K562 (cell line): ENCODE measurements around the gene P3H4. TPM values are rescaled to one million over a fixed set of nuclear protein-coding genes. Genes with fewer than 3 reads are reported as not detected.
A peak's percentile ranks its signal among the peaks of the same experiment; 100 is the strongest.

Experiments used
- BRF1 ChIP-seq: IDR thresholded peaks from 3 replicates; pipeline ENCODE4 v1.6.1; 2011; ENCODE audit warnings: borderline replicate concordance, mild to moderate bottlenecking; ENCODE audit not compliant: insufficient read length; ENCODE audit errors: extremely low read depth
- NR2C1 ChIP-seq, 2 experiments: fragments of 450-650 bp; IDR thresholded peaks; 2 replicates each; pipeline ENCODE4 v1.6.1; 2017; ENCODE audit warnings: mild to moderate bottlenecking in 2 of 2, antibody characterized with exemption in 1 of 2, inconsistent platforms in 1 of 2, missing compliant biosample characterization in 1 of 2, missing genetic modification characterization in 1 of 2
- ZNF766 ChIP-seq: fragments of 200-800 bp; sonication (Bioruptor generic); conservative IDR thresholded peaks from 2 replicates; pipeline ENCODE4 v1.6.1; 2016; ENCODE audit warnings: missing genetic modification characterization, missing compliant biosample characterization
- polyA plus RNA-seq, 8 experiments: library from polyadenylated mRNA; depleted of rRNA in 4 of 8; stranded (reverse) in 5 of 8; unstranded in 3 of 8; fragments of >200 nt; fragmentation: Nextera tagmentation in 2 of 8; fragmentation: Illumina TruSeq in 1 of 8; extraction: Ambion mirVana in 2 of 8; extraction: Trizol in 1 of 8; gene quantifications; 2 replicates each; pipeline versions ENCODE4 v1.2.1 to v1.2.3, GENCODE V29; 2011 to 2014; ENCODE audit warnings: inconsistent platforms in 1 of 8, missing spikeins in 1 of 8
- total RNA-seq, 7 experiments: library from RNA; depleted of rRNA in 6 of 7; stranded (reverse); fragments of >200 nt in 6 of 7; fragmentation: Illumina TruSeq in 2 of 7; extraction: Trizol in 2 of 7; gene quantifications; 2 replicates each; pipeline versions ENCODE4 v1.2.1 to v1.2.3, GENCODE V29; 2011 to 2021; ENCODE audit warnings: low replicate concordance in 1 of 7
- TF ChIP-seq, protein P1 (sequence below), 3 experiments: fragments of 200-800 bp in 1 of 3; fragments of 250-450 bp in 1 of 3; fragments of 450-650 bp in 1 of 3; sonication (Bioruptor Pico) in 1 of 3; sonication (Bioruptor generic) in 1 of 3; formaldehyde crosslinking in 1 of 3; IDR thresholded peaks; 2 replicates each; pipeline versions ENCODE4 v1.6.1 to v1.8.0; 2016 to 2022; ENCODE audit warnings: mild to moderate bottlenecking in 2 of 3, missing genetic modification characterization in 2 of 3, missing compliant biosample characterization in 1 of 3, moderate library complexity in 1 of 3
- TF ChIP-seq, protein P2 (sequence below): fragments of 450-650 bp; formaldehyde crosslinking; IDR thresholded peaks from 2 replicates; pipeline ENCODE4 v1.4.0; 2022; ENCODE audit warnings: mild to moderate bottlenecking, moderate library complexity
- TF ChIP-seq, protein P3 (sequence below): IDR thresholded peaks from 2 replicates; pipeline ENCODE4 v1.6.1; 2012; ENCODE audit warnings: low read depth, low read length, improper control_type of control experiment, borderline replicate concordance
- TF ChIP-seq, protein P4 (sequence below): fragments of 200-600 bp; sonication (generic); IDR thresholded peaks from one replicate; pipeline ENCODE4 v1.6.1; 2012; ENCODE audit warnings: mild to moderate bottlenecking, low read depth, low read length, inconsistent platforms

The P3H4 gene
- total and polyA plus RNA-seq, 9 of the 15 experiments (the other 6 are each of a cell fraction or from before 2014, with no cell fraction given), result 0.10 to 3.7 (median 1.0) TPM

DNA sequence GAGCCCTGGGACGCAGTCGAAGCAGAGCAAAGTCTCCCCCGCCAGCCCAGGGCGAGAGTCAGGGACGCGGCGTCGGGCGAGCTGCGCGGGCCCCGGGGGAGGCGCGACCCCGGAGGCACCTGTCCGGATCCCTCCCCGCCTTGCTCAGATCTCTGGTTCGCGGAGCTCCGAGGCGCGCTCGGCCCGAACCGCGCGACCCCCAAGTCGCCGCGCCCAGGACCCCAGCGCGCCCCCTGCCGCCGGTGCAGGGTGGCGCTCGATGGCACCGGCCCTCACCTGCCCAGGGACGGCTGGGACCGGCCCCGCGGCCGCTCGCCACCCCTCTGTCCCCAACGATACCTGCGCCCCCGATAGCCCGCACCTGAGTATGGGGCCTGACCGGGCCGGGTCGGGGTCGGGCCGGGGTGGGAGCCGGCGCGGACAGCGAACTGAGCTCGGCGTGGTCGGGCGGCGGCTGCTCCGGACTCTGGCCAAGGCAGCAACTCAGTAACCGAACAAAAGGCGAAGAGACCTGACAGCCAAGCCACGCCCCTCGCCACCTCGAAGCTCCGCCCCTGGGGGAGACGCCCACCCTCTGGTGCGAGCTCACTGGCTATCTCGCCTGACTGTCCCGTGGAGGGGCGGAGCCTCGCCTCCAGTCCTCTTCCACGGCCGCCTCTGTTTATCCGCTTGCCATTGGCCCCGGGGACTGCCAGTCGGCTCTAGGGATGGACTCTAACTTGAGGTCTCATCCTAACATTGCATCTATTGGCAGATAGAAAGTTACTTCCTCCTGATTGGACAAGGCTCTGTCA lies 25.3 kb downstream of the P3H4 start, which contains the start of gene JUP (continued):
- TF ChIP-seq, protein P1, sequence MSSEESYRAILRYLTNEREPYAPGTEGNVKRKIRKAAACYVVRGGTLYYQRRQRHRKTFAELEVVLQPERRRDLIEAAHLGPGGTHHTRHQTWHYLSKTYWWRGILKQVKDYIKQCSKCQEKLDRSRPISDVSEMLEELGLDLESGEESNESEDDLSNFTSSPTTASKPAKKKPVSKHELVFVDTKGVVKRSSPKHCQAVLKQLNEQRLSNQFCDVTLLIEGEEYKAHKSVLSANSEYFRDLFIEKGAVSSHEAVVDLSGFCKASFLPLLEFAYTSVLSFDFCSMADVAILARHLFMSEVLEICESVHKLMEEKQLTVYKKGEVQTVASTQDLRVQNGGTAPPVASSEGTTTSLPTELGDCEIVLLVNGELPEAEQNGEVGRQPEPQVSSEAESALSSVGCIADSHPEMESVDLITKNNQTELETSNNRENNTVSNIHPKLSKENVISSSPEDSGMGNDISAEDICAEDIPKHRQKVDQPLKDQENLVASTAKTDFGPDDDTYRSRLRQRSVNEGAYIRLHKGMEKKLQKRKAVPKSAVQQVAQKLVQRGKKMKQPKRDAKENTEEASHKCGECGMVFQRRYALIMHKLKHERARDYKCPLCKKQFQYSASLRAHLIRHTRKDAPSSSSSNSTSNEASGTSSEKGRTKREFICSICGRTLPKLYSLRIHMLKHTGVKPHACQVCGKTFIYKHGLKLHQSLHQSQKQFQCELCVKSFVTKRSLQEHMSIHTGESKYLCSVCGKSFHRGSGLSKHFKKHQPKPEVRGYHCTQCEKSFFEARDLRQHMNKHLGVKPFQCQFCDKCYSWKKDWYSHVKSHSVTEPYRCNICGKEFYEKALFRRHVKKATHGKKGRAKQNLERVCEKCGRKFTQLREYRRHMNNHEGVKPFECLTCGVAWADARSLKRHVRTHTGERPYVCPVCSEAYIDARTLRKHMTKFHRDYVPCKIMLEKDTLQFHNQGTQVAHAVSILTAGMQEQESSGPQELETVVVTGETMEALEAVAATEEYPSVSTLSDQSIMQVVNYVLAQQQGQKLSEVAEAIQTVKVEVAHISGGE (CRISPR knock-in tag; IDR thresholded peaks at IDR 0.05), result no peak
- TF ChIP-seq ZNF766 (0 out of 2 replicates have a peak, but pooled peaks have one; percentile 38), BRF1 (no peak), NR2C1 (IDR thresholded peaks at IDR 0.05) (no peak), NR2C1 (tag; IDR thresholded peaks at IDR 0.05) (no peak)
- TF ChIP-seq, protein P2, sequence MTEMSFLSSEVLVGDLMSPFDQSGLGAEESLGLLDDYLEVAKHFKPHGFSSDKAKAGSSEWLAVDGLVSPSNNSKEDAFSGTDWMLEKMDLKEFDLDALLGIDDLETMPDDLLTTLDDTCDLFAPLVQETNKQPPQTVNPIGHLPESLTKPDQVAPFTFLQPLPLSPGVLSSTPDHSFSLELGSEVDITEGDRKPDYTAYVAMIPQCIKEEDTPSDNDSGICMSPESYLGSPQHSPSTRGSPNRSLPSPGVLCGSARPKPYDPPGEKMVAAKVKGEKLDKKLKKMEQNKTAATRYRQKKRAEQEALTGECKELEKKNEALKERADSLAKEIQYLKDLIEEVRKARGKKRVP (CRISPR knock-in tag), result no peak
- TF ChIP-seq, protein P3, sequence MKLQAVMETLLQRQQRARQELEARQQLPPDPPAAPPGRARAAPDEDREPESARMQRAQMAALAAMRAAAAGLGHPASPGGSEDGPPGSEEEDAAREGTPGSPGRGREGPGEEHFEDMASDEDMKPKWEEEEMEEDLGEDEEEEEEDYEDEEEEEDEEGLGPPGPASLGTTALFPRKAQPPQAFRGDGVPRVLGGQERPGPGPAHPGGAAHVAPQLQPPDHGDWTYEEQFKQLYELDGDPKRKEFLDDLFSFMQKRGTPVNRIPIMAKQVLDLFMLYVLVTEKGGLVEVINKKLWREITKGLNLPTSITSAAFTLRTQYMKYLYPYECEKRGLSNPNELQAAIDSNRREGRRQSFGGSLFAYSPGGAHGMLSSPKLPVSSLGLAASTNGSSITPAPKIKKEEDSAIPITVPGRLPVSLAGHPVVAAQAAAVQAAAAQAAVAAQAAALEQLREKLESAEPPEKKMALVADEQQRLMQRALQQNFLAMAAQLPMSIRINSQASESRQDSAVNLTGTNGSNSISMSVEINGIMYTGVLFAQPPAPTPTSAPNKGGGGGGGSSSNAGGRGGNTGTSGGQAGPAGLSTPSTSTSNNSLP, result peak; percentile 92
- TF ChIP-seq, protein P4, sequence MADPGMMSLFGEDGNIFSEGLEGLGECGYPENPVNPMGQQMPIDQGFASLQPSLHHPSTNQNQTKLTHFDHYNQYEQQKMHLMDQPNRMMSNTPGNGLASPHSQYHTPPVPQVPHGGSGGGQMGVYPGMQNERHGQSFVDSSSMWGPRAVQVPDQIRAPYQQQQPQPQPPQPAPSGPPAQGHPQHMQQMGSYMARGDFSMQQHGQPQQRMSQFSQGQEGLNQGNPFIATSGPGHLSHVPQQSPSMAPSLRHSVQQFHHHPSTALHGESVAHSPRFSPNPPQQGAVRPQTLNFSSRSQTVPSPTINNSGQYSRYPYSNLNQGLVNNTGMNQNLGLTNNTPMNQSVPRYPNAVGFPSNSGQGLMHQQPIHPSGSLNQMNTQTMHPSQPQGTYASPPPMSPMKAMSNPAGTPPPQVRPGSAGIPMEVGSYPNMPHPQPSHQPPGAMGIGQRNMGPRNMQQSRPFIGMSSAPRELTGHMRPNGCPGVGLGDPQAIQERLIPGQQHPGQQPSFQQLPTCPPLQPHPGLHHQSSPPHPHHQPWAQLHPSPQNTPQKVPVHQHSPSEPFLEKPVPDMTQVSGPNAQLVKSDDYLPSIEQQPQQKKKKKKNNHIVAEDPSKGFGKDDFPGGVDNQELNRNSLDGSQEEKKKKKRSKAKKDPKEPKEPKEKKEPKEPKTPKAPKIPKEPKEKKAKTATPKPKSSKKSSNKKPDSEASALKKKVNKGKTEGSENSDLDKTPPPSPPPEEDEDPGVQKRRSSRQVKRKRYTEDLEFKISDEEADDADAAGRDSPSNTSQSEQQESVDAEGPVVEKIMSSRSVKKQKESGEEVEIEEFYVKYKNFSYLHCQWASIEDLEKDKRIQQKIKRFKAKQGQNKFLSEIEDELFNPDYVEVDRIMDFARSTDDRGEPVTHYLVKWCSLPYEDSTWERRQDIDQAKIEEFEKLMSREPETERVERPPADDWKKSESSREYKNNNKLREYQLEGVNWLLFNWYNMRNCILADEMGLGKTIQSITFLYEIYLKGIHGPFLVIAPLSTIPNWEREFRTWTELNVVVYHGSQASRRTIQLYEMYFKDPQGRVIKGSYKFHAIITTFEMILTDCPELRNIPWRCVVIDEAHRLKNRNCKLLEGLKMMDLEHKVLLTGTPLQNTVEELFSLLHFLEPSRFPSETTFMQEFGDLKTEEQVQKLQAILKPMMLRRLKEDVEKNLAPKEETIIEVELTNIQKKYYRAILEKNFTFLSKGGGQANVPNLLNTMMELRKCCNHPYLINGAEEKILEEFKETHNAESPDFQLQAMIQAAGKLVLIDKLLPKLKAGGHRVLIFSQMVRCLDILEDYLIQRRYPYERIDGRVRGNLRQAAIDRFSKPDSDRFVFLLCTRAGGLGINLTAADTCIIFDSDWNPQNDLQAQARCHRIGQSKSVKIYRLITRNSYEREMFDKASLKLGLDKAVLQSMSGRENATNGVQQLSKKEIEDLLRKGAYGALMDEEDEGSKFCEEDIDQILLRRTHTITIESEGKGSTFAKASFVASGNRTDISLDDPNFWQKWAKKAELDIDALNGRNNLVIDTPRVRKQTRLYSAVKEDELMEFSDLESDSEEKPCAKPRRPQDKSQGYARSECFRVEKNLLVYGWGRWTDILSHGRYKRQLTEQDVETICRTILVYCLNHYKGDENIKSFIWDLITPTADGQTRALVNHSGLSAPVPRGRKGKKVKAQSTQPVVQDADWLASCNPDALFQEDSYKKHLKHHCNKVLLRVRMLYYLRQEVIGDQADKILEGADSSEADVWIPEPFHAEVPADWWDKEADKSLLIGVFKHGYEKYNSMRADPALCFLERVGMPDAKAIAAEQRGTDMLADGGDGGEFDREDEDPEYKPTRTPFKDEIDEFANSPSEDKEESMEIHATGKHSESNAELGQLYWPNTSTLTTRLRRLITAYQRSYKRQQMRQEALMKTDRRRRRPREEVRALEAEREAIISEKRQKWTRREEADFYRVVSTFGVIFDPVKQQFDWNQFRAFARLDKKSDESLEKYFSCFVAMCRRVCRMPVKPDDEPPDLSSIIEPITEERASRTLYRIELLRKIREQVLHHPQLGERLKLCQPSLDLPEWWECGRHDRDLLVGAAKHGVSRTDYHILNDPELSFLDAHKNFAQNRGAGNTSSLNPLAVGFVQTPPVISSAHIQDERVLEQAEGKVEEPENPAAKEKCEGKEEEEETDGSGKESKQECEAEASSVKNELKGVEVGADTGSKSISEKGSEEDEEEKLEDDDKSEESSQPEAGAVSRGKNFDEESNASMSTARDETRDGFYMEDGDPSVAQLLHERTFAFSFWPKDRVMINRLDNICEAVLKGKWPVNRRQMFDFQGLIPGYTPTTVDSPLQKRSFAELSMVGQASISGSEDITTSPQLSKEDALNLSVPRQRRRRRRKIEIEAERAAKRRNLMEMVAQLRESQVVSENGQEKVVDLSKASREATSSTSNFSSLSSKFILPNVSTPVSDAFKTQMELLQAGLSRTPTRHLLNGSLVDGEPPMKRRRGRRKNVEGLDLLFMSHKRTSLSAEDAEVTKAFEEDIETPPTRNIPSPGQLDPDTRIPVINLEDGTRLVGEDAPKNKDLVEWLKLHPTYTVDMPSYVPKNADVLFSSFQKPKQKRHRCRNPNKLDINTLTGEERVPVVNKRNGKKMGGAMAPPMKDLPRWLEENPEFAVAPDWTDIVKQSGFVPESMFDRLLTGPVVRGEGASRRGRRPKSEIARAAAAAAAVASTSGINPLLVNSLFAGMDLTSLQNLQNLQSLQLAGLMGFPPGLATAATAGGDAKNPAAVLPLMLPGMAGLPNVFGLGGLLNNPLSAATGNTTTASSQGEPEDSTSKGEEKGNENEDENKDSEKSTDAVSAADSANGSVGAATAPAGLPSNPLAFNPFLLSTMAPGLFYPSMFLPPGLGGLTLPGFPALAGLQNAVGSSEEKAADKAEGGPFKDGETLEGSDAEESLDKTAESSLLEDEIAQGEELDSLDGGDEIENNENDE, result no peak
